Activated naive CD4-positive, alpha-beta T cell treated with Interleukin-2 at 50 U/mL for 16 hours (primary cell): ENCODE measurements around the gene PCMT1.
"Not testable (repeated sequence)": the region's sequence is repeated elsewhere in the genome, so short reads cannot be mapped to it uniquely, and the experiment has no call there.

Experiments used
- DNase-seq: peaks from one replicate; pipeline ENCODE4 v3.0.0-alpha.2; 2020

The PCMT1 gene

DNA sequence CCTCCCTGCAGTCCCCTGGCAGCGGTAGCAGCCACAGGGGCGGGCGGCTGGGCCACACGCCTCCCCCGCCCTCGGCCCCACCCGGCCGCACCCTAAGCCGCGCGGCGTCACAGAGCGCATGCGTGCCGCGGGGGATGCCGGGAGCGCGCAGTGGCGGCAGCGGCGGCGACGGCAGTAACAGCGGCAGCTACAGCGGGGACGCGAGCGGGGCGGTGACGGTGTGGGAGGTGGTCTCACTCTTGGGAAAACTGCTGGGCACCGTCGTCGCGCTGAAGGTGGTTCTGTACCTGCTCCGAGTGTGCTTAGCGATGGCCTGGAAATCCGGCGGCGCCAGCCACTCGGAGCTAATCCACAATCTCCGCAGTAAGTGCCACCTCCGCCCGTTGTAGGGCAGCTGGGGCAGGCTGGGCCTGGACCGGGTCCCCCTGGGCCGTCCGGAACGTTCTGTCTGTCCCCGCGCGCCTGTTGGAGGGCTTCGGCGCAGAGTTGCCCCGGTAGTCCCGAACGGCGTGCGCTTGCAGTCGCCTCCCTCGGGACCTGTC is at the start of gene PCMT1:
Gene PCMT1, plus strand, starts transcription at position 148 of the 542 bp plus-strand sequence. Its CDS starts 161 bp downstream, at position 309.
- DNase-seq: peak; percentile 92

- no peak for DNase-seq
These were observed 47.8 kb upstream of the PCMT1 start for GRCh38 chr6:149701714-149702113.

GRCh38 chr6:149711711-149712110 is 37.8 kb upstream of the PCMT1 start:
- no peak for DNase-seq

DNA sequence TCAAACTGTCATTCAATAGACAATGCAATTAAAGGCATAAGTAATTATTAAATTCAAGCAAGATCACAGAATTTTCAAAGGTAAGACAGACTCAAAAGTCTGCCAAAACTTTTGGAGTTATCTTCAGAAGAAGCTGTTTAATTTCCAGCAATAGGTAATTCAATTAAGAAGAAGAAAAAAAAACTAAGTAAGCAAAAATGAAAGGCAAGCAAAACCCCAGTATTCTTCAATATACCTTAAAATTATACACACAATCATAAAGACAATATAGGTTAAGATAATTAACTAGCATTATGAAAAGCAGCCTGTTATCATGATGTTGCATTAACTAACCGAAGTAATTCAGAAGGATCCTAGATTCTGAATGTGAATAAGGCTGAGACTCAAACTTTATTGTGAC is 35.1 kb upstream of the PCMT1 start:
- DNase-seq: no peak

GRCh38 chr6:149716181-149716963 is 33.2 kb upstream of the PCMT1 start:
- no peak for DNase-seq

GRCh38 chr6:149717255-149717587 is 32.3 kb upstream of the PCMT1 start:
- no peak for DNase-seq

DNA sequence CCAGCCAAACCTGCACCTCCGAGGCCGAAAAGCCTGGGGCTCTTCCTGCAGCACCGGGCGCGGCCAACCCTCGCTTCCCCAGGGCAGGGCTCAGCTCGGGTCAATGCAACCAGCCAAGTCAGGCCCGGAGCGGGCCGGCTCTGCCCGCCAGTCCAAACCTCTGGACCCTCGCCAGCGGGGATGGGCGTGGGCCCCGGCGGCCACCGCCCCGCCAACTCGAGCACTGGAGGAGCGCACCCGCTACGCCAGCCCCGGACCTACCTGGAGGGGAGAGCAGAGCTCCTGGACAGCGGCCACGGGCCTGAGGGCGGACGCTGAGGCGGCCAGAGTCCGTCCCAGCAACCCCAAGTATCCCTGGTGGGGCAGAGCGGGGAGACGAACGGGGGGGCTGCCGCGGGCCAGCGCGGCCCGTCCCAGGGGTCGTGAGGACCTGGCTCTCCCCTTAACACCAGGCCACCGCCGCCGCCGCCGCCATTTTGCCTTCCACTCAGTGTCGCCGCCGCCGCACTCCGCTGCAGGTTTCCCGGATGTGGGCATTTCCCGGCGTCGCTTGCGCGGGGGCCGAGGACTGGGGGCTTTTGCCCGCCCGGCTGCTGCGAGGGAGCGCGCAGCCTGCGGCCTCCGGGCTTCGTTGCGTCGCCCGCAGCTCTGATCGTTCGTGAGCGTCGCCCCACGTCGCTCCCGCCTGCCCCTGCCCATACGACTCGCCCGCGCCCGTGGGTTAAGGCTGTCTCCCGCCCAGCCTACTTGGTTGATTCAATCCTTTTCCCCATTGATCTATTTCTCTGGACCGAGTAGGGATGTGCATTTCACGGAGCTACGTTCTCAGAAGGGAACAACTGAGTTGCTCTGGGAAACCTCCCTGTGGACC is 31.7 kb upstream of the PCMT1 start, which contains the start of gene LATS1:
Gene LATS1, minus strand, starts transcription at position 514 of the 871 bp plus-strand sequence. CDS start 15,975 bp downstream, outside the sequence.
- DNase-seq: peak; percentile 93

DNA sequence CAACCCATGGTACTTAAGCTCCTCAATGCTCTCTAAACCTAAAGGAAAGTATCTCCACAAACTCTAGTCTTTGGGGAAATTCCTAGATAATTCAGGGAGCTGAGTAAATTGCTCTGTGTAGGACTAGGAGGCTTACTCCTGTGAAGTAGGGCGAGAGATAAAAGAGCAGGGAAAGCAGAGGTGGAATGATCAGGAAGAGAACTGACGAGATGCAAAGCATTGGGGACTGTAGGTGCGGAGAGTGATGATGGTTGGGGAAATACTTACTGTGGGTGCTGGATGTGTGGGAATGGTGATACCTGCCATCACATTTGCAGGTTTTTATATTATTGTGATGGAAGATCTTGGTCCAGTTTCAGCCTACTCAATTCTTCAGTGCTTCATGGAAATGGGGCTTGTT is 30.0 kb upstream of the PCMT1 start:
- no peak for DNase-seq

GRCh38 chr6:149723262-149723661 is 26.3 kb upstream of the PCMT1 start:
- DNase-seq: no peak

GRCh38 chr6:149723771-149724417 is 25.6 kb upstream of the PCMT1 start:
- peak; percentile 38 for DNase-seq

DNA sequence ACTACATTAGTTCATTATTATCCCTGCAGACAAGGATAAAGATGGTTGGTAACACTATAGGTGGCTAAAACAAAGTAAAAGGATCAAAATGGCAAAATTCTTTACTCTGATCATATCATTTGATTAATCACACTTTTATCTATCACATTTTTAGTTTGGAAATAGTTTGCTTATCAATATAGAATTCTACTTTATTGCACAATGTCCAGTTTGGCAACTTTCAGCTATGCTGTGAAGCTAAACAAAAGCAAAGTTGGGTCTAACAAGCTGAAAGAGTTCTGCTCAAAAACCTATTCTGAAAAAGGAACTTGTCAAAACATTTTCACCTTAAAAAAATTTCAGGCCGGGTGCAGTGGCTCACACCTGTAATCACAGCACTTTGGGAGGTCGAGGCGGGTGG is 23.8 kb upstream of the PCMT1 start:
- no peak for DNase-seq

DNA sequence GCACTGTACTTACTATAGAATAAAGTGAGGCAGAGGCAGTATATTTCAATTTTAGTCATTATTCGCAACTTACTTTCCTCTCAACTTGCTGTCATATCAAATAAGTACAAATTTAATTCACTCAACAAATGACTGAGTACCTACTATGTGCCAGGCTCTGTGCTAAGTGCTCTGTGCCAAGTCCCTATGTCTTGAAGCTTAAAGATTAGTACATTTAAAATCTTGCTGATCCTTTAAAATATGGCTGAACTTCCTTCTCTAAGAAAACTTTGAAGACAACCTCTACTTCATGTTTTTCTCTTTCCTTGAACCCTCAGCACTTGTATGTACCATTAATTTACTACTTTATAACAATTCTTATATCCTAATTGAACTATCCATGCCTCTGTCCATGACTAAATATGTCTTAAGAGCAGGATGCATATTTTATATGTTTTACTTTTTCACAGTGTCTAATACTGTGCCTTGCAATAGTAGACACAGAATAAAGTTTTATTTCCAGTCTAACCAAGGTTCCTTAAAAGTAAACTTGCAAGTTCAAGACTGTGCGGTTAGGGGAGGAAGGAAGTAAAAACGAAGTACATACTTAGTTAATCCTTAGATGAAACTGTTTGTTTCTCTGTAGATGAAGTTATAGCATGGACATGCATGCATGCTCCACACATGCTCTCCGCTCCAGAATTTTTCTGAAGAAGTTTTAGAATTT is 21.6 kb upstream of the PCMT1 start:
- DNase-seq: no peak

DNA sequence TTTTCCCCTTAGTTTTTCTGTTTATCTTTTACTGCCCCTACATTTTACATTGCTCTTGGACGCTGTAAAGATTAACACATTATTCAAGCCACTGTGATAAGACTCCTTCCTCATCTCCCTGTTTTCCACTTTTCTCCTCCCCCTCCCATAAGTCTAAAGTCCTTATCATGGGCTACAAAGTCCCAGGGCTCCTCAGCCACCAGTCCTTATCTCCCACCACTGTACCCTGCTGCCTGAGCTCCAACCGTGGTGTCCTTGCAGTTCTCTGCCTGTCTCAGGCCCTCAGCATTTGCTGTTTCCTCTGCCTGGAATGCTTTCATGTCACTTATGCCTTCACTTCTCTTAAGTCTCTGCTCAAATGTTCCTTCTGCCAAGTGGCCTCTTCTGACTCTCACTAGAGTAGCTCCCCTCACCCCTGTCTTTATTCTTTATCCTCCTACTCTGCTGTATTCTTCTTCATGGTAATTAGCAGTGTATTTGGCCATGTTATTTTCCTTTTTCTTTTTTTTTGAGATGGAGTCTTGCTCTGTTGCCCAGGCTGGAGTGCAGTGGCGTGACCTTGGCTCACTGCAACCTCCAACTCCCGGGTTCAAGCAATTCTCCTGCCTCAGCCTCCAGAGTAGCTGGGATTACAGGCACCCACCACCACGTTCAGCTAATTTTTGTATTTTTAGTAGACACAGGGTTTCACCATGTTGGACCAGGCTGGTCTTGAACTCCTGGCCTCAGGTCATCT is 20.9 kb upstream of the PCMT1 start:
- no peak for DNase-seq

GRCh38 chr6:149729824-149730223 is 19.7 kb upstream of the PCMT1 start:
- DNase-seq: no peak

- no peak for DNase-seq
These were observed 16.3 kb upstream of the PCMT1 start for GRCh38 chr6:149733089-149733720.

DNA sequence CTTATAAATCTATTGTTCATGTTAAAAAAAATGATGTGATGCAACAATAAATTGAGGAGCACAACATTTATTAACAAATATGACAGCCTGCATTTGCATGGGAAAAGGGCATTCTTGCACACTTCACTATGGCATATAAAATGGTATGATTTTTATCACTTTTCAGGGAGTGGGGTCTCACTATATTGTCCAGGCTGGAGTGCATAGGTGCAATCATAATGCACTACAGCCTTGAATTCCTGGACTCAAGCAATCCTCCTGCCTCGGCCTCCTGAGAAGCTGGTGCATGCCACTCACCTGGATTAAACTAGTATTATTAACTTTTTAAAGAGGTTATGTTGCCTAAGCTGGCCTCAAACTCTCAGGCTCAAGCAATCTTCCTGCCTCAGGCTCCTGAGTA is 14.6 kb upstream of the PCMT1 start:
- DNase-seq: no peak

GRCh38 chr6:149745252-149745651 is 4.3 kb upstream of the PCMT1 start:
- not testable (repeated sequence) for DNase-seq

DNA sequence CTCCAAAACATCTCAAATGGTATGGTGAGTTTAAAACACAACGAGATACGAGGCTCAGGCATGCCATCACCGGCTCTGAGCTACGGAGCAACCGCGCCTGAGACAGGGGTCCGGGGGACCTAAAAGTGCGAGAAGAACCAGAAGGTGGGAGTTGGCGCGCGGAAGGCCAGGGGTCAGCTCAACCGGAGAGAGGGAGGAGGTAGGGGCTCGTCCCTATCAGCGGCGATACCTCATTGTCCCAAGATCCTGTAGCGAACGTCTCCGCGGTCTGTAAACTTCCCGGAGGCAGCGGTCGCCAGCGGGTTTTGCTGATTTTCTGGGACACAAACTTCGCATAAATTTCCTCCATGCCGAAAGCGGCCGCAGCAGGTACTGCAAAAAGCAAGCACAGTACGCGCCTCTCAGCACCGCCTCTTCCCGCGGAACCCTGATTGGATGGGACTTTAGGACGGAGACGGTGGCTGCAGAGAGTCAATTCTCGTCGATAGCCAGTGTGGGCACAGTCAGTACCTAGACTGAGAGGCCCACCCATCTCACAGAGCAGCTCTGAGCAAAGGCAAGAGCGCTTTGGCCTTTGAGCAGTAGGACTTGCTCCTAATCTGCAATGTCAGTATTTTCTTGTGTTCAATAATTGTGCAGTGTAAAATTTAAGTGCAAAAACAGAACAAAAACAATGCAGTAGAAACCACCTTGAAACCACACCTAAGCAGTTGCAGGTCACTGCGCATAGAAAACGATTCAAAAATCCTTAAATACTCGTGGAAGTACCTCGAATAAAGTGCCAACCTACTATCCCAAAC is 3.2 kb upstream of the PCMT1 start, which contains the start of gene NUP43:
Gene NUP43, minus strand, starts transcription at position 383 of the 800 bp plus-strand sequence. Its CDS starts 34 bp downstream, at position 349.
- DNase-seq: peak; percentile 95

DNA sequence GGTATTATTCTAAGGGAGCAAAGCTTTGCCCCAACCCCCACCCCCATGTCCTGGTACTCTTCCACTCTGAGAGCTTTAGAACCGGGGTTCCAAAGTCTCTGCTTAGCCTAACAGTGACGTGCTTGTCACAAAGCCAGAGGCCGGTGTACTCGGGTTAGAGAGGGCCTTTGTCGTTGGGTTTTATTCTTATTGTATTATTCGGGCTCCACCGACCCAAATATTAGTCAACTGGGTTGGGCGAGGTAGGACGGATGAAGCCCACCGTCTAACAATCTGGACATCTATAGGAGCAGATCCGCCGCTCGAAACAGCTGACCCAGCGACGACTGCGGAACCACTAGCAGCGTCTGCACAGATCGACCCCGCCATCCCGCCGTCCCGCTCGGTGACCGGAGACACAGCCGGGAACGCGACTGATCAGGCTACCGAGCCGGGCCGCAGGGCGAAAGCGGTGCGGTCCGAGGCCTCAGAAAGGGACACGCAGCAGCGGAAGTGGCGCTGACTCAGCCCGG is 403 bp upstream of the PCMT1 start:
- not testable (repeated sequence) for DNase-seq

DNA sequence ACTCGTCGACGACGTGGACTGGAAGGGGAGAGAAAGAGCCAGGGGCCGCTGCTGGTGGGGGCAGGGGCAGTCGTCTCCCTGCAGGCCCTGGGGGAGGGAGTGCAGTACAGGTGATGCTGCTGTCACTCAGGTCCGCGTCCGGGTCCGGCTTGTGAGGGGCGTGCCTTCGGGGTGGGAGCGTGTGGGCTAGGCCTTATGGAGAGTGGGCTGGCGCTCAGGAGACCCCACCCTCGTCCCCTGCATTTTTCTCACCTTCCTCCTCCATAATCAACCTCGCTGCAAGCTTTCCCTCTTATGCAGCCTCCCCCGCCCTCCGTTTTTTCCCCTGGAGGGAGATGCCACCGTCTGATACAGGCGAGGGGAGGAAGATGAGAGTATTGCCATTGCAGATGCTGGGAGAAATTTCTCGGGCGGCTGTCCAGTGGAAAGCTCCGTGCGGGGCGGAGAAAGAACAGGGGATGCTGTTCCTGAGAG is 632 bp downstream of the PCMT1 start:
- DNase-seq: peak; percentile 55
